Stimulated activated CD8-positive, alpha-beta memory T cell treated with anti-CD3 and anti-CD28 coated beads, Interleukin-12 subunit alpha, Interleukin-12 subunit beta, amount 100 ng/mL, for 1 hour (primary cell): ENCODE measurements around the gene C1orf141.
"Not testable (repeated sequence)": the region's sequence is repeated elsewhere in the genome, so short reads cannot be mapped to it uniquely, and the experiment has no call there.

Experiments
- DNase-seq: peaks from one replicate; pipeline ENCODE4 v3.0.0-alpha.2; 2020; ENCODE audit warnings: low read depth

Gene C1orf141

DNA sequence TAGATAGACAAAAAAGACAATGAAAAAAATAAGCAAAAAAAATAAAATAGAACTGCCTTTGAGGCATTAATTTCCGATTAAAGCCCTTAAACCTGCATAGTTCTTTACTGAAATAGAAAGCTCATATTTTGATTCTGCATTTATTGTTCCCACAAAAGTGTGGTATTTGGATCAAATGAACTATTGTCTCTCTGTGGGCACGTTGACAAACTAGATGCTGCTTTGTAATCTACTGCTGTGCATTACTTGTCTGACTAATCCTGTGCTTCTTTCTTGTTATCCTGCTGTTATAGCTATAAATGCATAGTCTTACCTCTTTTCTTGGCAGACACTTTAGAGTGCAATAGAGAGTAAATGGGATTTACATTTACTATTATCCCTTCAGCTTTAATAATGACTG, 49.4 kb downstream of the C1orf141 start:
- DNase-seq, result no peak

DNA sequence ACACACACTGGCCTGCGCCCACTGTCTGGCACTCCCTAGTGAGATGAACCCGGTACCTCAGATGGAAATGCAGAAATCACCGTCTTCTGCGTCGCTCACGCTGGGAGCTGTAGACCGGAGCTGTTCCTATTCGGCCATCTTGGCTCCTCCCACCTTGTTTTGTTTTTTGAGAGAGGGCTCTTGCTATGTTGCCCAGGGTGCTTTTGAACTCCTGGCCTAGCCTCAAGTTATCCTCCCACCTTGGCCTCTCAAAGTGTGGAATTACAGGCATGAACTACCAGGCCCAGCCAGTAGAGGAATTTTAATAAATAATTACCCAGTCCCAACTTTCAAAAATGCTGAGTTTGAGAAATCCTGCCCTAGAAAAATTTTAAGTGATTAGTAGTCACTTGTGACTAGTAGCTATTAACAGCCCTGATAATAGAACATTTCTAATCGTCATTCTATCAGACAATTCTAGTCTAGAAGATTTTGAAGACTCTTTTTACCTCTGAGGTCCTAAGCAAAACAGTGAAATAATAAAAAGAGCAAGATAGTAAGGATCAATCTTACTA, 49.9 kb downstream of the C1orf141 start:
- no peak for DNase-seq

DNA sequence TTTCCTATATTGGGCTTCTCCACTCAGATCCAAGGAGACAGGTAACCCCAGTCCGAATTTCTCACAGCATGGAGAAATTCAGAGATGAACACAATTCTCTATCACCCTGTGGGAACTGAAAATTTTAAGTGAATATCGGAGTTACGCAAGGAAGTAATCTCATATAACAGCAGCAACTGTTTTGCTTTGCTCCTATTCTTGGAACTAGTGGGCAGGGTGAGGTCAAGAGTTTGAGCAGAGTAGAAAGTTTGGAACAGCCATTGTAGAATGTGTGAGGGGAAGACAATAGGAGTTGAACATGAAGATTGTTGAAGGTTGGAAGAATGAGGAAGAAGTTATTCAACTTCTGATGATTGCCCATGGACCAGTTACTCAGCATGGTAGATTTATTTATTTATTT, 56.5 kb downstream of the C1orf141 start:
- no peak for DNase-seq

GRCh38 chr1:67077593-67077992, 57.2 kb downstream of the C1orf141 start:
- DNase-seq, result no peak

- DNase-seq, result no peak
Observed at GRCh38 chr1:67072749-67073148, 62.0 kb downstream of the C1orf141 start.

DNA sequence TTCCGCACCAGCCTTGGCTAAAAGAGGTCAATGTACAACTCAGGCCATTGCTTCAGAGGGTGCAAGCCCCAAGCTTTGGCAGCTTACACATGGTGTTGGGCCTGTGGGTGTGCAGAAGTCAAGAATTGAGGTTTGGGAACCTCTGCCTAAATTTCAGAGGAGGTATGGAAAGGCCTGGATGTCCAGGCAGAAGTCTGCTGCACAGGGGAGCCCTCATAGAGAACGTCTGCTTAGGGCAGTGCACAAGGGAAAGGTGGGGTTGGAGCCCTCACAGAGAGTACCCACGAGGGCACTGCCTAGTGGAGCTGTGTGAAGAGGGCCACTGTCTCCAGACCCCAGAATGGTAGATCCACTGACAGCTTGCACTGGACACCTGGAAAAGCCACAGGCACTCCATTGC, 67.1 kb downstream of the C1orf141 start:
- not testable (repeated sequence) for DNase-seq

- no peak for DNase-seq
Observed at GRCh38 chr1:67062412-67062811, 72.4 kb downstream of the C1orf141 start.

- no peak for DNase-seq
Observed at GRCh38 chr1:67061266-67061665, 73.5 kb downstream of the C1orf141 start.

DNA sequence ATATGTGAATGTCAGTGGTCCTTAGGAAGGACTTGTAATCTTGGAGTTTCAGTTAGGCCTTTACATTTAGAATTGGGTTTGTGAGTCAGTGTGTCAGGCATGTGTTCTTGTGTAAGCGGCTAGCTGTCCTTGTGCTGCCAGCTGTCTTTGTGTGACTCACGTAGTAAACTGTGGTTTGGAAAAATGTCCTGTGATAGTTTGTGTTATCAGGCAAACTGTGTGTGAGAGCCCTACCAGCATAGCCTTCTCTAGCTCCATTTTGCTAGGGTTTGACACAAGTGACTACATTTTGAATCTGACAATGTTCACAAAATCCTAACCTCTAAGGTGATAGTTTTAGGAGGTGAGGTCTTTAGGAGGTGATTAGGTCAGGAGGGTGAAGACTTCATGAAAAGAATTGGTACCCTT, 74.0 kb downstream of the C1orf141 start:
- no peak for DNase-seq

DNA sequence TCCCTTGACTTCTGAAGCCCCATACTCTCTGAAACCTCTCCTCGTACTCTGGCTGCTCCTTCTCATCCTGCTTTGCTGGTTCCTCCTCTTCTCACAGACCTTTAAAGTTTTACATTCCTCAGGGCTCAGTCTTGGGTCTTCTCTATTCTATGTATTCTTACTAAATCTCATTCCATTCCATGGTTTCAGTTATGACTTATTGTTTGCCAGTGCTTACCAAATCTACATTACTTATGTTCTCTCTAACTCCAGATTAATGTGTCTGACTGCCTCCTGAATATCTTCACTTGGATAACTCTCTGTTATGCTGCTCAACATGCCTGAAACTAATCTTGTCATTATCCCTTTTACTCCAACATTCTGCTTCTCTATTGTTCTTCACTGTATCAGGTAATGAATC, 75.4 kb downstream of the C1orf141 start:
- no peak for DNase-seq

- no peak for DNase-seq
Observed at GRCh38 chr1:67058761-67059160, 76.0 kb downstream of the C1orf141 start.

- no peak for DNase-seq
Observed at GRCh38 chr1:67058242-67058641, 76.5 kb downstream of the C1orf141 start.

- DNase-seq, result peak; percentile 73
Observed at GRCh38 chr1:67053785-67054772, 80.7 kb downstream of the C1orf141 start, which contains the start of gene SLC35D1. TSS of gene SLC35D1 (minus strand) at chr1:67054148. CDS start at chr1:67054013, 135 bp downstream.

- DNase-seq, result no peak
Observed at GRCh38 chr1:67053535-67053784, 81.3 kb downstream of the C1orf141 start.

GRCh38 chr1:67052741-67053534, 81.8 kb downstream of the C1orf141 start:
- no peak for DNase-seq

GRCh38 chr1:67051196-67051595, 83.6 kb downstream of the C1orf141 start:
- DNase-seq, result no peak

- no peak for DNase-seq
Observed at GRCh38 chr1:67044631-67045270, 90.0 kb downstream of the C1orf141 start.

GRCh38 chr1:67043366-67043765, 91.4 kb downstream of the C1orf141 start:
- no peak for DNase-seq
